H9 (cell line): ENCODE data around the gene ATP13A1. TPM values are rescaled to one million over a fixed set of nuclear protein-coding genes. Genes with fewer than 3 reads are reported as not detected.

Experiments
- DNase-seq: peaks from one replicate; pipeline ENCODE4 v3.0.0-alpha.2; 2017
- H2AFZ ChIP-seq: one replicate; pipeline ENCODE4 v1.6.1; 2013; ENCODE audit warnings: mild to moderate bottlenecking, low read length, control low read depth, moderate library complexity
- H2AK5ac ChIP-seq: 2 replicates; pipeline ENCODE4 v1.6.1; 2013; ENCODE audit warnings: low read length, control low read depth, mixed read lengths; ENCODE audit not compliant: insufficient read length
- H2BK120ac ChIP-seq: one replicate; pipeline ENCODE4 v1.6.1; 2013; ENCODE audit warnings: low read depth, mild to moderate bottlenecking, low read length, control low read depth, inconsistent platforms; ENCODE audit not compliant: poor library complexity, severe bottlenecking
- H2BK12ac ChIP-seq: 2 replicates; pipeline ENCODE4 v1.6.1; 2013; ENCODE audit warnings: low read length, control low read depth, mixed read lengths, low read depth; ENCODE audit not compliant: insufficient read length
- H2BK15ac ChIP-seq: 2 replicates; pipeline ENCODE4 v1.6.1; 2013; ENCODE audit warnings: low read depth, low read length, control low read depth
- H2BK20ac ChIP-seq: one replicate; pipeline ENCODE4 v1.6.1; 2013; ENCODE audit warnings: low read depth, mild to moderate bottlenecking, low read length, control low read depth, inconsistent platforms; ENCODE audit not compliant: poor library complexity, severe bottlenecking
- H2BK5ac ChIP-seq: 2 replicates; pipeline ENCODE4 v1.6.1; 2013; ENCODE audit warnings: low read length, control low read depth, mixed read lengths; ENCODE audit not compliant: insufficient read length
- H3K14ac ChIP-seq: 2 replicates; pipeline ENCODE4 v1.6.1; 2013; ENCODE audit warnings: low read length, control low read depth; ENCODE audit not compliant: insufficient read depth
- H3K18ac ChIP-seq: 2 replicates; pipeline ENCODE4 v1.6.1; 2013; ENCODE audit warnings: low read depth, mild to moderate bottlenecking, mixed read lengths, low read length, control low read depth; ENCODE audit not compliant: insufficient read length
- H3K23ac ChIP-seq: 2 replicates; pipeline ENCODE4 v1.6.1; 2013; ENCODE audit warnings: low read length, control low read depth, mixed read lengths, low read depth; ENCODE audit not compliant: insufficient read length
- H3K23me2 ChIP-seq: 2 replicates; pipeline ENCODE4 v1.6.1; 2013; ENCODE audit warnings: low read depth, mild to moderate bottlenecking, mixed read lengths, low read length, control low read depth; ENCODE audit not compliant: insufficient read length, poor library complexity, severe bottlenecking
- H3K27ac ChIP-seq: 2 replicates; pipeline ENCODE4 v1.5.1; 2013; ENCODE audit warnings: low read length, control low read depth, mixed read lengths, low read depth; ENCODE audit not compliant: insufficient read length
- H3K27me3 ChIP-seq: 2 replicates; pipeline ENCODE4 v1.6.1; 2013; ENCODE audit warnings: low read length, control low read depth, inconsistent platforms; ENCODE audit not compliant: insufficient read depth
- H3K4ac ChIP-seq: 2 replicates; pipeline ENCODE4 v1.6.1; 2013; ENCODE audit warnings: low read depth, mild to moderate bottlenecking, control low read depth, inconsistent platforms, low read length, moderate library complexity
- H3K4me1 ChIP-seq: 2 replicates; pipeline ENCODE4 v1.6.1; 2013; ENCODE audit warnings: low read length, control low read depth, inconsistent platforms; ENCODE audit not compliant: insufficient read depth
- H3K4me2 ChIP-seq: 2 replicates; pipeline ENCODE4 v1.6.1; 2013; ENCODE audit warnings: low read length, control low read depth, mixed read lengths; ENCODE audit not compliant: insufficient read length, insufficient read depth
- H3K56ac ChIP-seq: 2 replicates; pipeline ENCODE4 v1.6.1; 2013; ENCODE audit warnings: low read depth, mild to moderate bottlenecking, mixed read lengths, low read length, control low read depth; ENCODE audit not compliant: insufficient read length
- H3K79me1 ChIP-seq: 2 replicates; pipeline ENCODE4 v1.6.1; 2013; ENCODE audit warnings: low read depth, mild to moderate bottlenecking, moderate library complexity, low read length, control low read depth, inconsistent platforms; ENCODE audit not compliant: insufficient read depth, poor library complexity, severe bottlenecking
- H3K79me2 ChIP-seq: 2 replicates; pipeline ENCODE4 v1.6.1; 2013; ENCODE audit warnings: low read length, control low read depth, inconsistent platforms; ENCODE audit not compliant: insufficient read depth
- H3K9ac ChIP-seq: 2 replicates; pipeline ENCODE4 v1.6.1; 2013; ENCODE audit warnings: low read length, control low read depth, mixed read lengths; ENCODE audit not compliant: insufficient read length; ENCODE audit errors: extremely low read depth
- H3K9me3 ChIP-seq: one replicate; pipeline ENCODE4 v1.6.1; 2013; ENCODE audit warnings: low read depth, low read length, inconsistent platforms; ENCODE audit not compliant: control insufficient read depth
- H3T11ph ChIP-seq: one replicate; pipeline ENCODE4 v1.6.1; 2013; ENCODE audit warnings: mild to moderate bottlenecking, low read length, control low read depth, inconsistent platforms
- H4K20me1 ChIP-seq: one replicate; pipeline ENCODE4 v1.6.1; 2013; ENCODE audit not compliant: control insufficient read depth, insufficient read length, insufficient read depth
- H4K5ac ChIP-seq: 2 replicates; pipeline ENCODE4 v1.6.1; 2013; ENCODE audit warnings: low read depth, mild to moderate bottlenecking, mixed read lengths, low read length, control low read depth; ENCODE audit not compliant: insufficient read length
- H4K8ac ChIP-seq: replicated peaks from 2 replicates; pipeline ENCODE4 v1.6.1; 2013; ENCODE audit warnings: low read length, control low read depth, mixed read lengths, low read depth; ENCODE audit not compliant: insufficient read length
- H4K91ac ChIP-seq: 2 replicates; pipeline ENCODE4 v1.6.1; 2013; ENCODE audit warnings: low read depth, mild to moderate bottlenecking, moderate library complexity, mixed read lengths, low read length, control low read depth; ENCODE audit not compliant: insufficient read length
- H3K27ac Mint-ChIP-seq, 3 experiments: 2 replicates in 2 of 3; 3 replicates in 1 of 3; pipeline ENCODE4 v1.8.0; 2020 to 2021; ENCODE audit warnings: mixed read lengths in 3 of 3, mild to moderate bottlenecking in 1 of 3, moderate library complexity in 1 of 3
- H3K27me3 Mint-ChIP-seq: 2 replicates; pipeline ENCODE4 v1.8.0; 2021; ENCODE audit warnings: low read depth, mild to moderate bottlenecking, moderate library complexity, mixed read lengths
- H3K36me3 Mint-ChIP-seq, 3 experiments: 2 replicates in 2 of 3; 3 replicates in 1 of 3; pipeline ENCODE4 v1.8.0; 2020 to 2021; ENCODE audit warnings: low read depth in 3 of 3, mixed read lengths in 3 of 3; ENCODE audit not compliant: insufficient read depth in 1 of 3
- H3K4me1 Mint-ChIP-seq, 2 experiments: 2 replicates each; pipeline ENCODE4 v1.8.0; 2020; ENCODE audit warnings: mixed read lengths in 2 of 2
- H3K4me3 Mint-ChIP-seq, 2 experiments: 2 replicates in 1 of 2; 3 replicates in 1 of 2; pipeline ENCODE4 v1.8.0; 2020 to 2021; ENCODE audit warnings: mild to moderate bottlenecking in 2 of 2, mixed read lengths in 2 of 2, moderate library complexity in 1 of 2
- H3K9me3 Mint-ChIP-seq, 2 experiments: 2 replicates in 1 of 2; 3 replicates in 1 of 2; pipeline ENCODE4 v1.8.0; 2020; ENCODE audit warnings: mild to moderate bottlenecking in 2 of 2, mixed read lengths in 2 of 2, moderate library complexity in 1 of 2
- WGBS: extraction: QIAGEN DNeasy Blood & Tissue Kit; methylation state at CpG from one replicate; pipeline ENCODE4 v1.1.7; 2013; ENCODE audit warnings: missing lambda C conversion rate, low lambda C conversion rate, mixed read lengths; ENCODE audit not compliant: insufficient read length; ENCODE audit errors: extremely low coverage; 5-methylcytosine and 5-hydroxymethylcytosine counted together
- total RNA-seq: library from RNA; stranded (reverse); gene quantifications from 2 replicates; pipeline ENCODE4 v1.2.1, GENCODE V29; 2021
- TF ChIP-seq, protein P1 (sequence below): fragments of 200-600 bp; sonication (generic); conservative IDR thresholded peaks from 3 replicates; pipeline ENCODE4 v1.8.0; 2021; ENCODE audit warnings: antibody characterized with exemption, mild to moderate bottlenecking

The ATP13A1 gene
- total RNA-seq, 1 experiment from 2014 or later: 67.8 TPM

- Histone ChIP-seq H3K79me1 (peaks cover 3% of the 10 kb centered on the region), H3K9ac (no peak overlapping the region), H3K14ac (no peak overlapping the region), H3K18ac (no peak overlapping the region), H3K4me2 (no peak overlapping the region), H2BK15ac (no peak overlapping the region), H4K5ac (no peak overlapping the region), H3K4ac (no peak overlapping the region), H2AFZ (no peak overlapping the region), H4K8ac (no peak overlapping the region), H2BK20ac (no peak overlapping the region), H4K91ac (no peak overlapping the region), H4K20me1 (no peaks in the 10 kb centered on the region), H3K27me3 (no peaks in the 10 kb centered on the region), H3K27ac (no peak overlapping the region), H3K9me3 (no peaks in the 10 kb centered on the region), H2BK120ac (no peak overlapping the region), H3K79me2 (peaks cover 4% of the 10 kb centered on the region; the same call in 1 of the 2 replicates), H3K4me1 (no peaks in the 10 kb centered on the region), H2BK12ac (no peak overlapping the region), H3K23me2 (no peaks in the 10 kb centered on the region), H3K23ac (no peak overlapping the region), H2BK5ac (no peak overlapping the region), H3K56ac (no peak overlapping the region), H2AK5ac (no peak overlapping the region), H3T11ph (no peak overlapping the region)
- peaks cover 48 to 85% (median 83%) of the 10 kb centered on the region in 3 experiments for H3K36me3 Mint-ChIP-seq
- H3K4me1 Mint-ChIP-seq: peaks cover 7 to 8% of the 10 kb centered on the region in 2 experiments
- DNase-seq: no peak
- no peaks in the 10 kb centered on the region for H3K9me3 Mint-ChIP-seq
- H3K27me3 Mint-ChIP-seq: no peaks in the 10 kb centered on the region
- H3K4me3 Mint-ChIP-seq: no peak overlapping the region
- no CpG with 5 or more reads among the region's 33 CpGs for WGBS
- TF ChIP-seq, protein P1, sequence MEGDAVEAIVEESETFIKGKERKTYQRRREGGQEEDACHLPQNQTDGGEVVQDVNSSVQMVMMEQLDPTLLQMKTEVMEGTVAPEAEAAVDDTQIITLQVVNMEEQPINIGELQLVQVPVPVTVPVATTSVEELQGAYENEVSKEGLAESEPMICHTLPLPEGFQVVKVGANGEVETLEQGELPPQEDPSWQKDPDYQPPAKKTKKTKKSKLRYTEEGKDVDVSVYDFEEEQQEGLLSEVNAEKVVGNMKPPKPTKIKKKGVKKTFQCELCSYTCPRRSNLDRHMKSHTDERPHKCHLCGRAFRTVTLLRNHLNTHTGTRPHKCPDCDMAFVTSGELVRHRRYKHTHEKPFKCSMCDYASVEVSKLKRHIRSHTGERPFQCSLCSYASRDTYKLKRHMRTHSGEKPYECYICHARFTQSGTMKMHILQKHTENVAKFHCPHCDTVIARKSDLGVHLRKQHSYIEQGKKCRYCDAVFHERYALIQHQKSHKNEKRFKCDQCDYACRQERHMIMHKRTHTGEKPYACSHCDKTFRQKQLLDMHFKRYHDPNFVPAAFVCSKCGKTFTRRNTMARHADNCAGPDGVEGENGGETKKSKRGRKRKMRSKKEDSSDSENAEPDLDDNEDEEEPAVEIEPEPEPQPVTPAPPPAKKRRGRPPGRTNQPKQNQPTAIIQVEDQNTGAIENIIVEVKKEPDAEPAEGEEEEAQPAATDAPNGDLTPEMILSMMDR: no peak
- no peak overlapping the region for H3K27ac Mint-ChIP-seq
Observed at GRCh38 chr19:19656451-19657396, 6.8 kb downstream of the ATP13A1 start.
